ENCODE results near the gene EEA1. TPM values are rescaled to one million over a fixed set of nuclear protein-coding genes. Genes with fewer than 3 reads are reported as not detected.
A peak's percentile ranks its signal among the peaks of the same experiment; 100 is the strongest.

EEA1 gene
- total and polyA plus RNA-seq, 10 of the 15 experiments (the other 5 are each of a cell fraction or from before 2014, with no cell fraction given) = 5.5 to 40.3 (median 13.5) TPM

DNA sequence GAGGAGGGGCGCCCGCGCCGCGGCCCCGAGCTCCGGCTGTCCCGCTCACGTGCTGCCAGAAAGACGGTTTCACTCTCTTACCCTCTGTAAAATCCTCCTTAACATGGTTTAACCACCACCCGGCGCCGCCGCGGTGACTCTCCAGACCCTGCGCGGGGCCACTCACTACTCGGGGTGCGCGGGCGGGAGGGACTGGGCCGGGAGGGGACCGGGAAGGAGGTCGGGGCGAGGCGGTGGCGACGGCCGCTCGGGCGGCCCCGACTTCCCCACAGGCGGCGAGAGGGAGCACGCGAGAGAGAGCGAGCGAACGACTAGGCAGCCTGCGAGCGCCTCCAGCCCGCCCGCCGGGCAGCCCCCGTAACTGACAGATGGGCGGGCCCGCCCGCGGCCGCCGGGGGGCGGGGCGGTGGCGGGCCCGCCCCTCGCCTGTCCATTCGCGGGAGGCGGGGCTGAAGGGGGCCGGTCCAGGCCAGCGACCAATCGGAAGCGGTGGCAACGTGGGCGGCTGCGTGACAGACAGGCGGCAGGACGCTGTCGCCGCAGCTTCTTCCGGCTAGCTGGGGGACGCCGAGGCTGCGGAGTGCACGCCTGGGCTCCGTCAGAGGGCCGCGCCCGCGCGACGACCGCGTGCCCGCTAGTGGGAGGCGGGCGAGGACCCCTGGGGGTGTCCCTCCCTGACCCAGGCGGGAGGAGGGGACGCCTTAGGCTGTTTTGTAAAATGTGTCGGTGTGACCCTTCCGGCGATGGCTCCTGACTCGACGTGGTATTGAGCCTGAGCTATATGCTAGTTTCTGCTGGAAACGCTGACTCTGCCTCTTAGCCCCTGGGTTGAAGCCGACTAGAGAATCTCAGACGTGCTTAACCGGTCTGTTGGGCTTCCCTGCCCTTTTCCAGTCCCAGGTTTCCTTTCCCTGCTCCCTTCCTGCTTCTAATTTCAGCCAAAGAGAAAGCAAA lies at the start of gene EEA1 (continued):
- TF ChIP-seq, protein P1, sequence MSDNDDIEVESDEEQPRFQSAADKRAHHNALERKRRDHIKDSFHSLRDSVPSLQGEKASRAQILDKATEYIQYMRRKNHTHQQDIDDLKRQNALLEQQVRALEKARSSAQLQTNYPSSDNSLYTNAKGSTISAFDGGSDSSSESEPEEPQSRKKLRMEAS (IDR thresholded peaks at IDR 0.05; ENCODE audit: low read depth, low read length) = peak; percentile 96
- TF ChIP-seq BACH1 (IDR thresholded peaks at IDR 0.05; ENCODE audit: borderline replicate concordance) (no peak; the same call in 1 of the 2 replicates), IKZF1 (conservative IDR thresholded peaks at IDR 0.05) (peak; percentile 87), YBX1 (IDR thresholded peaks at IDR 0.05) (no peak), USF1 (IDR thresholded peaks at IDR 0.05; ENCODE audit: borderline replicate concordance, extremely low read length, insufficient read depth, low read depth, low read length) (no peak), ELK1 (IDR thresholded peaks at IDR 0.05; ENCODE audit: low read depth, low read length) (peak; percentile 46), MLLT1 (IDR thresholded peaks at IDR 0.05) (no peak), SUZ12 (IDR thresholded peaks at IDR 0.05; ENCODE audit: unreplicated experiment) (no peak), RFX5 (IDR thresholded peaks at IDR 0.05; ENCODE audit: low read depth, low read length) (peak; percentile 33; the same call in 1 of the 2 replicates), ZNF207 (IDR thresholded peaks at IDR 0.05; ENCODE audit: borderline replicate concordance) (peak; percentile 77), NFIC (IDR thresholded peaks at IDR 0.05; ENCODE audit: low read depth, low read length) (no peak), ZSCAN29 (IDR thresholded peaks at IDR 0.05) (no peak), ESRRA (IDR thresholded peaks at IDR 0.05; ENCODE audit: low read length) (no peak), PBX3 (IDR thresholded peaks at IDR 0.05; ENCODE audit: insufficient replicate concordance, low read depth, low read length) (peak; percentile 95), STAT1 (conservative IDR thresholded peaks at IDR 0.05) (no peak), FOXK2 (IDR thresholded peaks at IDR 0.05) (no peak), NR2F1 (conservative IDR thresholded peaks at IDR 0.05) (peak; percentile 81), BRCA1 (IDR thresholded peaks at IDR 0.05; ENCODE audit: low read depth, low read length) (no peak), SP1 (IDR thresholded peaks at IDR 0.05; ENCODE audit: low read depth, low read length) (peak; percentile 91), JUND (IDR thresholded peaks at IDR 0.05; ENCODE audit: low read depth, low read length) (no peak)
- TF ChIP-seq, protein P2, sequence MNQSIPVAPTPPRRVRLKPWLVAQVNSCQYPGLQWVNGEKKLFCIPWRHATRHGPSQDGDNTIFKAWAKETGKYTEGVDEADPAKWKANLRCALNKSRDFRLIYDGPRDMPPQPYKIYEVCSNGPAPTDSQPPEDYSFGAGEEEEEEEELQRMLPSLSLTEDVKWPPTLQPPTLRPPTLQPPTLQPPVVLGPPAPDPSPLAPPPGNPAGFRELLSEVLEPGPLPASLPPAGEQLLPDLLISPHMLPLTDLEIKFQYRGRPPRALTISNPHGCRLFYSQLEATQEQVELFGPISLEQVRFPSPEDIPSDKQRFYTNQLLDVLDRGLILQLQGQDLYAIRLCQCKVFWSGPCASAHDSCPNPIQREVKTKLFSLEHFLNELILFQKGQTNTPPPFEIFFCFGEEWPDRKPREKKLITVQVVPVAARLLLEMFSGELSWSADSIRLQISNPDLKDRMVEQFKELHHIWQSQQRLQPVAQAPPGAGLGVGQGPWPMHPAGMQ (IDR thresholded peaks at IDR 0.05; ENCODE audit: borderline replicate concordance) = no peak
- TF ChIP-seq, protein P3, sequence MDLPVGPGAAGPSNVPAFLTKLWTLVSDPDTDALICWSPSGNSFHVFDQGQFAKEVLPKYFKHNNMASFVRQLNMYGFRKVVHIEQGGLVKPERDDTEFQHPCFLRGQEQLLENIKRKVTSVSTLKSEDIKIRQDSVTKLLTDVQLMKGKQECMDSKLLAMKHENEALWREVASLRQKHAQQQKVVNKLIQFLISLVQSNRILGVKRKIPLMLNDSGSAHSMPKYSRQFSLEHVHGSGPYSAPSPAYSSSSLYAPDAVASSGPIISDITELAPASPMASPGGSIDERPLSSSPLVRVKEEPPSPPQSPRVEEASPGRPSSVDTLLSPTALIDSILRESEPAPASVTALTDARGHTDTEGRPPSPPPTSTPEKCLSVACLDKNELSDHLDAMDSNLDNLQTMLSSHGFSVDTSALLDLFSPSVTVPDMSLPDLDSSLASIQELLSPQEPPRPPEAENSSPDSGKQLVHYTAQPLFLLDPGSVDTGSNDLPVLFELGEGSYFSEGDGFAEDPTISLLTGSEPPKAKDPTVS (IDR thresholded peaks at IDR 0.05; ENCODE audit: low read depth, low read length) = no peak
